Measurements from ENCODE around the gene KCNJ15.

KCNJ15 gene

GRCh38 chr21:38352536-38353219, 95.9 kb downstream of the KCNJ15 start:
- peaks cover 8% of the 10 kb centered on the region for H3K27me3 ChIP-seq
- no peak overlapping the region for H3K4me3 ChIP-seq (ENCODE audit: low read depth, low read length)
- peak; percentile 58 for TF ChIP-seq CTCF (IDR thresholded peaks at IDR 0.05; ENCODE audit: low read depth, low read length)
- H3K9me3 ChIP-seq = no peaks in the 10 kb centered on the region
- H3K4me1 ChIP-seq = no peaks in the 10 kb centered on the region
- peak; percentile 29 for DNase-seq
- H3K36me3 ChIP-seq = no peaks in the 10 kb centered on the region

- DNase-seq = no peak
- Histone ChIP-seq H3K9me3 (no peaks in the 10 kb centered on the region), H3K36me3 (no peaks in the 10 kb centered on the region), H3K4me1 (no peaks in the 10 kb centered on the region), H3K27me3 (no peaks in the 10 kb centered on the region; the same call in none of the 2 replicates), H3K4me3 (ENCODE audit: low read depth, low read length) (no peak overlapping the region)
- TF ChIP-seq CTCF (IDR thresholded peaks at IDR 0.05; ENCODE audit: low read depth, low read length) = no peak
Measured at GRCh38 chr21:38354231-38354630, 97.4 kb downstream of the KCNJ15 start.

GRCh38 chr21:38354746-38355145, 98.0 kb downstream of the KCNJ15 start:
- no peak for TF ChIP-seq CTCF (IDR thresholded peaks at IDR 0.05; ENCODE audit: low read depth, low read length)
- H3K9me3 ChIP-seq = no peaks in the 10 kb centered on the region
- no peaks in the 10 kb centered on the region; the same call in 1 of the 2 replicates for H3K27me3 ChIP-seq
- DNase-seq = no peak
- no peak overlapping the region for H3K4me3 ChIP-seq (ENCODE audit: low read depth, low read length)
- H3K4me1 ChIP-seq = no peaks in the 10 kb centered on the region
- H3K36me3 ChIP-seq = no peaks in the 10 kb centered on the region

GRCh38 chr21:38355353-38355752, 98.6 kb downstream of the KCNJ15 start:
- no peak for TF ChIP-seq CTCF (IDR thresholded peaks at IDR 0.05; ENCODE audit: low read depth, low read length)
- H3K36me3 ChIP-seq = no peaks in the 10 kb centered on the region
- no peak overlapping the region for H3K4me3 ChIP-seq (ENCODE audit: low read depth, low read length)
- no peaks in the 10 kb centered on the region for H3K9me3 ChIP-seq
- no peaks in the 10 kb centered on the region; the same call in 1 of the 2 replicates for H3K27me3 ChIP-seq
- DNase-seq = no peak
- no peaks in the 10 kb centered on the region for H3K4me1 ChIP-seq

GRCh38 chr21:38355992-38356781, 99.4 kb downstream of the KCNJ15 start:
- Histone ChIP-seq H3K27me3 (no peaks in the 10 kb centered on the region; the same call in 1 of the 2 replicates), H3K4me1 (no peaks in the 10 kb centered on the region), H3K4me3 (ENCODE audit: low read depth, low read length) (no peak overlapping the region), H3K36me3 (no peaks in the 10 kb centered on the region), H3K9me3 (no peaks in the 10 kb centered on the region)
- TF ChIP-seq CTCF (IDR thresholded peaks at IDR 0.05; ENCODE audit: low read depth, low read length) = peak; percentile 93
- peak; percentile 73 for DNase-seq

Measured in BE2C (cell line).